Measurements from ENCODE around the gene ERP44.
"Not testable (repeated sequence)": the region's sequence is repeated elsewhere in the genome, so short reads cannot be mapped to it uniquely, and the experiment has no call there.

Gene ERP44

DNA sequence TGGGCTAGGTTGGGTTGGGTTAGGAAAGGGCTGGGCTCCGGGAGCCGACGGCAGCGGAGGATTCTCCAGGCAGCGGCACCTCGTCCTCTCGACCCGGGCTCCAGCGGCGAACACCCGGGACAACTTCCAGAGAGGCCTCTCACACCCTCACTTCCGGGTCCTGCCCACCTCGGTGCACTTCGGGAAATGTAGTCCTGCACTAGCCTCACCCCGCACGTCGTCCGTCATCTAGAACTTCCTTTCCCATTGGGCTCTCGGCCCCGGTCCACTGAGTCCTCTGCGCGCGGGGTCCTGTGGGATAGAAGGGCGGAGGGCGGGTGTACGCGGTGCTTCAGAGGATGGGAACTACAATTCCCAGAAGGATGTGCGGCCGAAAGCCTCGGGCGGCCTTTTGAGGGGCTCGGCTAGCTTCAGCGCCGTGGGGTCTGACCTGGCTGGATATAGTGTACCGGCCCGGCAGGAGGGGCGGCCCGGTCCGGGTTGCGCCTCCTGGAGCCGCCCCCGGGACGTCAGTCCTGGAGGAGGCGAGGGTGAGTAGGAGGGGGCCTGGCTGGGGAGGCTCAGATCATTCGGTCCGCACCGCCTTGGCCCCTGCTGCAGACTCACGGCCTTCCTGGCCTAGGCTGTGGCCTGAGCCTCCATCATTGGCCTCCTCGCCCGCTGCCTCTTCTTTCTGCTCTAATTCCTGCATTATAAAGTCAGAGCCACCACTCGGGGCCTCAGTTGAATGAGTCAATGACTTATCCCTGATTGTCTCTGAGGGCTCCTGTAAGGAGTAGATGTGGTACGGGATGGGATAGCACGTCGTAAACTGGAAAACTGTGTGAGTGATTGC lies at the start of gene ERP44, which contains the start of gene INVS:
Gene ERP44 (minus strand): TSS at position 114 of the 835 bp plus-strand sequence. CDS start 160 bp downstream, outside the sequence.
Gene INVS (plus strand): TSS at position 357 of the 835 bp plus-strand sequence. CDS start 5,279 bp downstream, outside the sequence.
- DNase-seq: peak; percentile 93

DNA sequence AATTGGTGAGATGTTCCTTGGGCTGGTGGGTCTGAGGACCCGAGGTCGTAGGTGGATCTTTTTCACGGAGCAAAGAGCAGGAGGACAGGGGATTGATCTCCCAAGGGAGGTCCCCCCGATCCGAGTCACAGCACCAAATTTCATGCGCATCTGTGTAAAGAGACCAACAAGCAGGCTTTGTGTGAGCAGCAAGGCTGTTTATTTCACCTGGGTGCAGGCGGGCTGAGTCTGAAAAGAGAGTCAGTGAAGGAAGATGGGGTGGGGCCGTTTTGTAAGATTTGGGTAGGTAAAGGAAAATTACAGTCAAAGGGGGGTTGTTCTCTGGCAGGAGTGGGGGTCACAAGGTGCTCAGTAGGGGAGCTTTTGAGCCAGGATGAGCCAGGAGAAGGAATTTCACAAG lies 47.2 kb upstream of the ERP44 start:
- DNase-seq: not testable (repeated sequence)

DNA sequence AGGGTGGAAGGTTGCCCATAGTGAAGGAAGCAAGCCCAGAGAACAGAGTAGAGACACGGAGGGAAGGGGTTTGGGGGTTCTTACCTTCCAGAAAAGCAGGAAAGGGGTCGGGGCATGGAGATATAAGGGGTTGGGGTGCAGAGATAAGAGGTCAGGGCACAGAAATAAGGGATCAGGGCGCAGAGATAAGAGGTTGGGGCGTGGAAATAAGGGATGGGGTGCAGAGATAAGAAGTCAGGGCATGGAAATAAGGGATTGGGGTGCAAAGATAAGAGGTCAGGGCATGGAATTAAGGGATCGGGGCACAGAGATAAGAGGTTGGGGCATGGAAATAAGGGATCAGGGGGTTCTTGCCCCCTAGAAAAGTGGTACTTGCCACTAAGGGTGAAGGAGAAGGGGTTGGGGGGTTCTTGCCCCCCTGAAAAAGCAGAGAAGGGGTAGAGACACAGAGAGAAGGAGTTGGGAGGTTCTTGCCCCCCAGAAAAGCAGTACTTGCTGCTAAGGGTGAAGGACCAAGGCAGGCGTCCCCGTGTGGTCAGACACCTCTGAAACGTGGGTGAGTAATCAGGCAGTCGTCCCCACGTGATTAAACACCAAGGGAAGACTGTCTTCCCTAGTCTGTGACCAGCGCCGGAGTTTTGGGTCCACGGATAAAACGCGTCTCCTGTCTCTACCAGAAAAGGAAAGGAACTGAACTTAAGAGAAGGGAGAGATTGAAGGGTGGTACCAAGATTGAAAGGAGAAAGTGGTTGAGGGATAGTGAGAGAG lies 46.6 kb upstream of the ERP44 start:
- not testable (repeated sequence) for DNase-seq

DNA sequence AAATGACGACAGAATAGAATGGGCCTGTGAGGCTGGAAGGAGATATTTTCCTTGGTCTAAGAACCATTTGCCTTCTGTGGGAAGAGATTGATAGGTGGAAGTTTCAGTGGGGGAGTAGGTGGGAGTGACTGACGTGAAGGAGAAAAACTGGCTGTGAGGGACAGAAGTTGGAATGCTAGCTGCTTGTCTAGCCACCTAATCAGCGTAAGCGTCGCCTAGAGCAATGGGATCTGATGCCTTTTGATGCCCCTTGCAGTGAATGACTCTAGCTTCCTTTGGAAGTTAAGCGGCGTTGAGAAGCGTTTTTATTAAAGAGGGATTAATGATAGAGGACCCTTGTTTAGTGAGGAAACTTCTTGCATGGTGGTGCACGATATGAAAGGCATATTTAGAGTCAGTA lies 43.1 kb upstream of the ERP44 start:
- DNase-seq: not testable (repeated sequence)

DNA sequence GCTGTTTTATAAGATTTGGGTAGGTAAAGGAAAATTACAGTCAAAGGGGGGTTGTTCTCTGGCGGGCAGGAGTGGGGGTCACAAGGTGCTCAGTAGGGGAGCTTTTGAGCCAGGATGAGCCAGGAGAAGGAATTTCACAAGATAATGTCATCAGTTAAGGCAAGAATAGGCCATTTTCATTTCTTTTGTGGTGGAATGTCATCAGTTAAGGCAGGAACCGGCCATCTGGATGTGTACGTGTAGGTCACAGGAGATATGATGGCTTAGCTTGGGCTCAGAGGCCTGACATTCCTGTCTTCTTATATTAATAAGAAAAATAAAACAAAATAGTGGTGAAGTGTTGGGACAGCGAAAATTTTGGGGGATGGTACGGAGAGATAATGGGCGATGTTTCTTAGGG lies 41.5 kb upstream of the ERP44 start:
- DNase-seq: not testable (repeated sequence)

DNA sequence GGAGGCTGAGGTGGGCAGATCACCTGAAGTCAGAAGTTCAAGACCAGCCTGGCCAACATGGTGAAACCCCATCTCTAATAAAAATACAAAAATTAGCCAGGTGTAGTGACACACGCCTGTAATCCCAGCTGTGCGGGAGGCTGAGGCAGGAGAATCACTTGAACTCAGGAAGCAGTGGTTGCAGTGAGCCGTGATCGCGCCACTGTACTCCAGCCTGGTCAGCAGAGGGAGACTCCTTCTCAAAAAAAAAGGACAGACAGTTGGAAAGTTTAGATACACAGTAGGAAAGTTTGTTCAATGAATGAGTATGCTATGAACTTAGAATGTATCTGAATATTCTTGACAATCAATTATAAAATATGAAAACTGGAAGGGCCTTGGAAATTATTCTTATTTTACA lies 38.0 kb upstream of the ERP44 start:
- DNase-seq: not testable (repeated sequence)

DNA sequence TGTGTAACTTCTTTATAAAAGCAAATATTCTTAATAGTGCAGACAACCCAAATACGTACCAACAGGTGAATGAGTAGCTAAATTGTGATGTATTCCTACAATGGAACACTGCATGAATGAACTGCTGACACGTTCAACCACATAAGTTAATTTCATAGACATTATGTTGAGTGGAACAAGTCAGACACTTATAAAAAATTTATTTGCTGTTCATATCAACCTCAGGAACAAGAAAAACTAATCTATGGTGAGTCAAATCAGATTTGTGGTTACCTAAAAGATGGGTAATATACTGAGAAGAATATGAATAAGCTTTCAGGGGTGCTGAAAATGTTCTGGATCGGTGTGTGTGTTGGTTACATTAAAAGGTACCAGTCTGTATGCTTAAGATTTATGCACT lies 35.9 kb upstream of the ERP44 start:
- no peak for DNase-seq

DNA sequence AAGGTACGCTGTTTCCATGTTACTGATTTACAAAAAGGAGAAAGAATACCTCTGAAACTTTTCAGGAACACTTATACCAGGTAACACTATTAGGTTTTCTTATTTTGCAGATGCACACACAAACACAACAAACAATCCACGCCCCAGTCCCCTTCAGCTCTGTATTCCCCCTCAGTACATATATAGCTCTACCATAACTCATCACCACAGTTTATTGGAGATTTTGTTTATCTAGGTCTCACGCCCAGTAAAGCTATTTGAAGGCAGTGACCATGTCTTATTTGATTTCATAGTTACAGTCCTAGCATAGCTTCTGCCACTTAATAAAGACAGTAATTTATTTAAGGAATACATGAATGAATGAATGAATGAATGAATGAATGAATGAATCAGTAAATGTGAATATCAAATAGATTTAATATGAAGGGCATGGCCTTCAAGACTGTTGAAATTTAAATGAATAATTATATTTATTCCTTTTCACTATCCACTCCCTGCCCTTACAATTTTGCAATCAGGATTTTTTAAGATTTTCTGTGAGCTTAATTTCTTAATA lies 33.2 kb upstream of the ERP44 start:
- DNase-seq: no peak

DNA sequence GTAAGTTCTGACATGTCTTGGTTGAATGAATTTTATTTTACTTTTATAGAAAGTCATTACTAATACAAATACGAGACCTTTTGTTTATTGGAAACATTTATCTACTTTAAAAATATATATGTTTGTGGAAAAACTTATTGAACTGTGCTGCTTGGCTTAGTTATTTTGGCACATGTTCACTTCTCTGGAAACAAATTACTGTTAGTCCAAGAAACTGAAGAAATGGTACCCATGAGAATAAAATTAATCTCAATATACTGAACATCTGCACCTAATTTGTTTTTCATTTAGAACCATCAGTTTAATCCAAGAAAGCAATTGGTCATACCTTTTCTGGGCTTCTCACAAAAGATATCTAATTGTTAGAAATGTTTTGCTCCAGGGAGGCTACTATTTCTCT lies 32.4 kb upstream of the ERP44 start:
- no peak for DNase-seq

DNA sequence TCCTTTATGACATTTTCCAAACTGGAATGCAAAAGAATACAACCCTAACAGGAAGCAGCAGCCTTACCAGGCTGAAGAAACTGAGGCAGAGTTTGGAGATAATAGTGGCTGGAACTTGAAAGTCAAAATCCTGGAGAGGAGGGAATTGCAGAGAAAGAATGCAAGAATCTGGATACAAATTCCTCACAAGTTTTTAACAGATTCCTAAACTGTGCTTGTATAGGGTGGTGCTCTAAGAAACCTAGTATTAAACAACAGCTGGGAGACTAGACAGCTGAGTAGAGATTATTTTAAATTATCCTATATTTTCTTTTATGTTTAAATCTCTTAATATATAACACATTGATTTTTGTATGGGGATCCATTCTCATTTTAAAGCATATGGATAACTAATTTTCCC lies 31.0 kb upstream of the ERP44 start:
- no peak for DNase-seq

DNA sequence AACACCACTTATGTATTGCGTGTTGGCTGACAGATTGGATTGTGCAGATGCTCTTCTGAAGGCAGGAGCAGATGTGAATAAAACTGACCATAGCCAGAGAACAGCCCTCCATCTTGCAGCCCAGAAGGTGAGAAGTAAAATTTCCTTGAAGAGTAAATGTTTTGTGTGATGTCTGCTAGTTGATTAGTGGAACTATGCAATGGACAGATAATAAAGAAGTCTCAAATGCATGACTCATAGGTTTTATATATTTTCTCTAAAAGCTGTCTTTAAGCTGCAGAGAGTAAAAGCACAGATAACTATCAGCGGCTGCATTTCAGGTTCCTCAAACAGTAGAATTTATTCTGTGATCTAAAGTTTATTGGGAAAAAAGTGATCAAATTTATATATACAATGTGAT lies 27.6 kb upstream of the ERP44 start:
- DNase-seq: no peak

DNA sequence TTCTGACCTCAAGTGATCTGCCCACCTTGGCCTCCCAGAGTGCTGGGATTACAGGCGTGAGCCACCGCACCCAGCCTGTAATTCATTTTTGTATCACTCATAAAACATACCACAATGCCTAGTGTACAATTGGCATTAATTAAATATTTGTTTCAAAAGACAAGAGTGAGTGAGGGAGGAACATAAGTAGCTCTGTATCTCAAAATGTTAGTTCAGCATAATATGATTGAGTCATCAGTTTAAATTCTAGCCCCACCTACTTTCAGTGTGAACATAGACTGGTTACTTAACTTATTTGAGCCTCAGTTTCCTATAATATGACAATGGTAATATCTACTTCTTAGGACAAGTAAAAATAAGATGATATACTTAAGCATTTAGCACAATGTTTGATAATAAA lies 27.1 kb upstream of the ERP44 start:
- DNase-seq: no peak

DNA sequence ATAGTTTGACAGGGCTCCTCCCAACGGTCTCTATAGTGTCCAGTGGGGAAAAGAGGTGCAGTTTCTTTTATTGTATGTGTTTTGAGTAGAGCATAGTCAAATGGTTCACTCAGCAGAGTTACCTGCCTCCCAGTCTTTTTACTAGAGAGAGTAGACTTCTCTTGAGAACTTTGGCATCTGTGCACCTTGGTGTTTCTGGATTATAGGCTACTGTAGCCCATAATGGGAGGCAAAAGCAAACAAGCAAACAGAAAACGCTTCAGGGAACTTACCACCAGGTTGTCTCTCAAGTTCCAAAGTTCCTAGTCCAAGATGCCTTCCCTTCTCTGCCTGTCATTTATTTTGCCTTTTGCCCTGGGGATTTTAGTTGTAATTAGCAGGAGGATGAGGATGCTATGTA lies 26.4 kb upstream of the ERP44 start:
- DNase-seq: no peak

DNA sequence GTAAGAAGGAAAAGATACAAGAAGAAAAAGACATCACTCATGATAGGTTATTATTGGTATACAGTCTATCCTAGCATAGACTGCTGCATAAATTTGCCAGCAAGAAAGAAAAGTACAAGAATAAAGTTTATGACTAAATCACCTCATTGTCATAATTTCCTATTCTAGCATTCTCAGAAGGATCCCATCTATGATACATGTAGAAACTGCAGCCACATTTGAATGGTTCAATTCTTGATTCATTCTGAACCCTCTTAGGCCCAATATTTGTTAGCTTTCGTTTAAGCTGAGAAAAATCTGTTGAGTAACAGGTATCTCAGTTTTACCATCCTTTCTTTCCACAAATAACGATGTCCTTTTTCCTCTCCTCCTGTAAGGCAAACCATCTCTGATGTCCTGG lies 21.5 kb upstream of the ERP44 start:
- no peak for DNase-seq

DNA sequence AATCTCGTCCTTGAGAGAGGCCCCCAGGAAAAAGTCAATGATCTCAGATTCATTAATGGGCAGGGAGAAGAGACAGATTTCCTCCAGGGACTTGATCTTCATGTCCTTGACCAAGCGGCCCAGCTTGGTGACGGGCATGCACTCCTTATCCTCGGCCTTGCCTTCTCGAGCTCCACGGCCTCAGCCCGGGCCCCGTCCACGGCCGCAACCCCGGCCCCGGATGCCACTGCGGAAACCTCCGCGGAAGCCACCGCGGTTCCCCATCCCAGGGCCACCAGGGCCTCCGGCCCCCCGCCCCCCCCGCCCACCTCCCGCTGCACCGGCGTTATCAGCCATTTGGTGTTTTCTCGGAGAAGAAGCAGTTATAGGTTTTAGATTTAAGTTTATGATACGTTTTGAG lies 18.5 kb upstream of the ERP44 start:
- no peak for DNase-seq

DNA sequence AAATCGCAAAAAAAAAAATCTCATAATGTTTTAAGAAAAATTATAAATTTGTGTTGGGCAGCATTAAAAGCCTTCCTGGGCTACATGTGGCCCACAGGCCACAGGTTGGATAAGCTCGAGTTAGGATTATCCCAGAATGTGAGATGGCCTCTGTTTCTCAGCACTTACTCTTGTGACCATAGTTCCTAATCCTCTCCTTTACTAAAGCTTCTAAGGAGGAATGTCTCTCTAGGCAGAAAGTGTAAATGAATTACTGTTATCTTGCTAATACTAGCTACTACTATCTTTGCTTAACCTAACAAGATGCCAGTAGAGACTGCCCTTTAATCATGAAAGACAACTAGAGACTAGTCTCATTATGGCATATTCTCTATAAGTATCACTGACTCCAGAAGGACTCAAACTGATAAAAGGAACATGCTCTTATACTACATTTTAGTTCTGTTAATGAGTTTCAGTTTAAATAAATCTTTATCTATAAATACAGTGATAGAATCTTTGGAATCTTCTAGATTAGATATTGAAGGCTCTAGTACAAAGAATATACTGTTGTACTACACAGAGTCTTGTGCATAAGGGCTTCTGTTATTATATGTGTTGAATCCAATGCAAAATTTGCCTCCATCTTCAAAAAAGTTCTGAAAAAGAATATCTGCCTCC lies 14.0 kb upstream of the ERP44 start:
- no peak for DNase-seq

DNA sequence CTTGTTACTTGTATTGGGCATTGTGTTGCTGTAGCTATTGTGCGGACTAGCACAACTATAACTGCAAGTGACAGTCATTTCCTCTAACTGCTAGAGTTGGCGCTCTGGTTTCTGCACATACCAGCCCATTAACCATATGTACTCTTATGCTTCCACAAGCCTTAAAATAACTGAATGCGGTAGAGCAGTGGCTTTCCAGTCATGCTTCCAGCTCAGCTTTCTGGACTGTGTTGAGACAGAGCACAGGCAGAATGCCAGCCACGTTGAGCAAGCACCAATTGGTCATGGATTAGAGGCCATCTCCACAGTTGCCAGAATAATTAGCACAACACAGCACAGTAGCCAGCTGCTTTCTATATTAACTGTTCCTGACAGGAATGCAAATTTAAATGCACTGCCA lies 12.4 kb upstream of the ERP44 start:
- DNase-seq: no peak

DNA sequence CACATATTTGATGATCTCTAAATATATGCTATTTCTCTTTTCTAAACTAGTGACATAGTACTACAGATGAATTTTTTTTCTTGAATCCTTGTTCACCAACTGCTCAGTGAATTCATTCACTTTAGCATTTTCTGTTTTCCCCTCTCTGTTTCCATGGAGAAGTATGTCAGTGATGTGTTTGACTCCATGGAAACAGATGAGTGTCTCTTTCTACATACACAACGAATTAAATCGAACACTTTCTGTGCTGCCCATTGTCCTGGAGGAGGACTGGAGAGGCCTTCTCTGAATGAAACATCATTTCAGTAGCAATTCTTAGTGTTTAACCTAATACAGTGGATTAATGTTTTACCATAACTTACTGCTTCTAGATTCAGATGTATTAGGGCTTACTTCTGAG lies 9.8 kb upstream of the ERP44 start:
- DNase-seq: no peak

DNA sequence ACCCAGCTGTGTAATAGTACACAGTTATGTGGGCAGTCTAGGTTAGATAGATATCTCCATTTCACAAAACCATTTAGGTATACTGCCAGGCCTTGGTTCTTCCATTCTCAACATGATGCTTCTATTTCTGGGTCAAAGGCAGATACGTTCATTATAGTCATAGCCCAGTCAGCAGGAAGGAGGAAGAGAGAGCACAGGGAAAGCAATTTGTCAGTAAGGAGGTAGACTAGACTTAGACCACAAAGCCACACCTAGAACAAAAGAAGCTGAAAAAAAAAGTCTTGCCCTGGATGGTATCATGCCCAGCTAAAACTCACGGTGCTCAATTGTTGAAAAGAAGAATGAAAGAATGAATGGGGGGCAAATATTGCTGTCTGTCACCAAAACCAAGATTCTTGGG lies 7.8 kb upstream of the ERP44 start:
- no peak for DNase-seq

DNA sequence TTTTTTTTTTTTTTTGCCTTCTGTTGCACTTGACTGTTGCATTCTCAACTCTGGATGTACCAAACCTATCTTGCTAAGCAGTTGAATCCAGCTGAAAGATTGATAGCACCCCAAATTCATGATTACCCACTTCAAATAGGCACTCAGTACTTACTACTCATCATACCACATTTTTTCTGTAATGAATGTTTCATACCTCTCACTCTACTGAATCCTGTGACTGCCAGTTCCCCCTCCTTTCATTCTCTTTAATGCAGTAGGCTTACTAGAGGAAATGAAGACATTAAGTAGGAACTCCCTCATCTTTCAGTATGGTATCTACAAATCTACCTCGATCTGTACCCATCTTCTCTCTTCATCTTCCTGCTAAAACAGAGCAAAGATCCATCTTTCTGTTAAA lies 7.1 kb upstream of the ERP44 start:
- no peak for DNase-seq

DNA sequence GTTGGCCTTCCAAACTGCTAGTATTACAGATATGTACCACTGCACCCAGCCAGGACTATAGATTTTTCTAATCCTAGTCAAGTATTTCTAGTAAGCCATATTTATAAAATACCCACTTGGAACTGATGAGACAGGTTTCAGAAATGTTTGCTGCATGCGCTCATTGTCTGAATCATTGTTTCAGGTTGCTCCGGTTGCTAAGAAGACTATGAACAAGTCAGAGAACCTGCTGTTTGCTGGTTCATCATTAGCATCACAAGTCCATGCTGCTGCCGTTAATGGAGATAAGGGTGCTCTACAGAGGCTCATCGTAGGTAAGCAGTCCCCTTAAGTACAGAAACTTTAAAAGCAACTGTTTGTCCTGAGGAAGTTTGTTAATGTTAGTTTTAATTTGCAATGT lies 5.5 kb upstream of the ERP44 start:
- DNase-seq: no peak

DNA sequence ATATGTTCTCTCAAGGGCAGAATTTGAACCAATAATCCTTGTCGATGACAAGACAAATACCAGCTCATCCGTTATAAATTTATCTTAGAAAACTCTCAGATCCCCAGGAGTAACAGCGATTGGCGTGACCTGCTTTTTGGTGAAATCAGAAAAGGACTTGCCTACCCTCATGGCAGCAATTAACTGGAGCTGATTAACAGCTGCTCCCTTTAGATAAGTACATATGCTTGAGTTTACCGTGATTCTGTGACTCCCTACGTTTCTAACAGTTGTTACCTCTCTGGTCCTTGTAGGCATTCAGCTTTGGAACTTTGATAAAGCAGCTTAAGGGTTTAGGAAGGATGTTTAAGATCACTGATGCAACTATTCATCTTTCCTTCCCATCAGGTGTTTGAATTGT lies 2.8 kb upstream of the ERP44 start:
- DNase-seq: no peak

DNA sequence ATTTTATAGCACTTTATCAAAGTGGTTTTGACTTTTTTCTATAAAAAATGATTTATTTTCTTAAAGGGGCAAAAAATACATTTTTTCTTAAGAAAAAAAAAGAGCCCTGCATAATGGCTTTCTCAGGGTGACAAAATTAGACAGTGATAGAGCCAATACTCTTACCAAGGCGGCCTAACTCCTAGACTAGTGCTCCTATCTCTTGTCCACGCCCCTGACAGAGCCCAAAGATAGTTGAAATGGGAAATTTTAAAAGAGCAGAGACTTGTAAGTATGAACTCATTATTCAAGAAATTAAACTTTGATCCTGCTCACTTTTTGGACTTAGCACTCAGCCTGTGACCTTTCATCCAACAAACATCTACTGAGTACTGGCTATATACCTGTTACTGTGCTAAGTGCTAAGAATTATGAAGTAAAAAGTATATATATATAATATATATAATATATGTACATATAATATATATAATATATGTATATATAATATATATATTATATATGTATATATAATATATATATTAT lies 1.4 kb upstream of the ERP44 start:
- DNase-seq: no peak
